ENCODE data around the gene PDGFRB. TPM values are rescaled to one million over a fixed set of nuclear protein-coding genes. Genes with fewer than 3 reads are reported as not detected.

The PDGFRB gene
- total RNA-seq, 1 donor from 2014 or later: 86.6 TPM

- H3K36me3 ChIP-seq (ENCODE audit: control insufficient read depth in 3 of 3, insufficient read depth in 3 of 3, low read length in 3 of 3): peaks cover 0 to 6% (median 3%) of the 10 kb centered on the region in 3 donors
- H3K9ac ChIP-seq (ENCODE audit: low read depth in 1 of 3, low read length in 3 of 3): peak overlapping the region in 2 of 3 donors; percentile 32 to 64
- peak overlapping the region; percentile 82 for H3K27ac ChIP-seq (ENCODE audit: low read depth, low read length)
- H3K4me3 ChIP-seq (ENCODE audit: low read length in 3 of 3): peak overlapping the region in 1 of 3 donors; percentile 41
- H3K4me1 ChIP-seq (ENCODE audit: control insufficient read depth in 3 of 3, insufficient read depth in 3 of 3, low read length in 3 of 3): peaks cover 36 to 42% (median 42%) of the 10 kb centered on the region in 3 donors
- H3K27me3 ChIP-seq (ENCODE audit: control insufficient read depth in 3 of 3, insufficient read depth in 3 of 3, low read length in 3 of 3): no peaks in the 10 kb centered on the region
- H3K9me3 ChIP-seq (ENCODE audit: control insufficient read depth in 3 of 3, low read length in 3 of 3): no peaks in the 10 kb centered on the region
Measured at GRCh38 chr5:150158170-150158949, 2.7 kb upstream of the PDGFRB start.

GRCh38 chr5:150157168-150157567 is 1.5 kb upstream of the PDGFRB start:
- peaks cover 0 to 4% (median 0%) of the 10 kb centered on the region in 3 donors for H3K27me3 ChIP-seq (ENCODE audit: control insufficient read depth in 3 of 3, insufficient read depth in 3 of 3, low read length in 3 of 3)
- peaks cover 27 to 38% (median 32%) of the 10 kb centered on the region in 3 donors for H3K4me1 ChIP-seq (ENCODE audit: control insufficient read depth in 3 of 3, insufficient read depth in 3 of 3, low read length in 3 of 3)
- H3K9ac ChIP-seq (ENCODE audit: low read depth in 1 of 3, low read length in 3 of 3): peak overlapping the region in 1 of 3 donors; percentile 64
- H3K36me3 ChIP-seq (ENCODE audit: control insufficient read depth in 3 of 3, insufficient read depth in 3 of 3, low read length in 3 of 3): peaks cover 0 to 11% (median 5%) of the 10 kb centered on the region in 3 donors
- no peak overlapping the region for H3K4me3 ChIP-seq (ENCODE audit: low read length in 3 of 3)
- peak overlapping the region; percentile 82 for H3K27ac ChIP-seq (ENCODE audit: low read depth, low read length)
- H3K9me3 ChIP-seq (ENCODE audit: control insufficient read depth in 3 of 3, low read length in 3 of 3): no peaks in the 10 kb centered on the region

- H3K9me3 ChIP-seq (ENCODE audit: control insufficient read depth in 3 of 3, low read length in 3 of 3): no peaks in the 10 kb centered on the region
- H3K4me3 ChIP-seq (ENCODE audit: low read length in 3 of 3): peak overlapping the region in 2 of 3 donors; percentile 38 to 77
- peaks cover 0 to 4% (median 0%) of the 10 kb centered on the region in 3 donors for H3K27me3 ChIP-seq (ENCODE audit: control insufficient read depth in 3 of 3, insufficient read depth in 3 of 3, low read length in 3 of 3)
- peak overlapping the region; percentile 0 to 85 (median 17) for H3K9ac ChIP-seq (ENCODE audit: low read depth in 1 of 3, low read length in 3 of 3)
- H3K27ac ChIP-seq (ENCODE audit: low read depth, low read length): peak overlapping the region; percentile 82
- peaks cover 26 to 38% (median 31%) of the 10 kb centered on the region in 3 donors for H3K4me1 ChIP-seq (ENCODE audit: control insufficient read depth in 3 of 3, insufficient read depth in 3 of 3, low read length in 3 of 3)
- peaks cover 0 to 12% (median 5%) of the 10 kb centered on the region in 3 donors for H3K36me3 ChIP-seq (ENCODE audit: control insufficient read depth in 3 of 3, insufficient read depth in 3 of 3, low read length in 3 of 3)
Measured at GRCh38 chr5:150156540-150156939, 895 bp upstream of the PDGFRB start.

- Histone ChIP-seq H3K27me3 (ENCODE audit: control insufficient read depth in 3 of 3, insufficient read depth in 3 of 3, low read length in 3 of 3) (peaks cover 0 to 4% (median 0%) of the 10 kb centered on the region in 3 donors), H3K36me3 (ENCODE audit: control insufficient read depth in 3 of 3, insufficient read depth in 3 of 3, low read length in 3 of 3) (peaks cover 0 to 12% (median 5%) of the 10 kb centered on the region in 3 donors), H3K27ac (ENCODE audit: low read depth, low read length) (peak overlapping the region; percentile 82), H3K4me1 (ENCODE audit: control insufficient read depth in 3 of 3, insufficient read depth in 3 of 3, low read length in 3 of 3) (peaks cover 21 to 34% (median 31%) of the 10 kb centered on the region in 3 donors), H3K9ac (ENCODE audit: low read depth in 1 of 3, low read length in 3 of 3) (peak overlapping the region in 2 of 3 donors; percentile 17 to 85), H3K9me3 (ENCODE audit: control insufficient read depth in 3 of 3, low read length in 3 of 3) (no peaks in the 10 kb centered on the region), H3K4me3 (ENCODE audit: low read length in 3 of 3) (peak overlapping the region; percentile 38 to 77 (median 59))
Measured at GRCh38 chr5:150156027-150156368, 353 bp upstream of the PDGFRB start.

GRCh38 chr5:150154618-150155128 is 972 bp downstream of the PDGFRB start:
- H3K27me3 ChIP-seq (ENCODE audit: control insufficient read depth in 3 of 3, insufficient read depth in 3 of 3, low read length in 3 of 3): peaks cover 0 to 4% (median 0%) of the 10 kb centered on the region in 3 donors
- H3K9ac ChIP-seq (ENCODE audit: low read depth in 1 of 3, low read length in 3 of 3): peak overlapping the region; percentile 60 to 85 (median 61)
- peak overlapping the region; percentile 59 to 77 (median 76) for H3K4me3 ChIP-seq (ENCODE audit: low read length in 3 of 3)
- H3K4me1 ChIP-seq (ENCODE audit: control insufficient read depth in 3 of 3, insufficient read depth in 3 of 3, low read length in 3 of 3): peaks cover 14 to 26% (median 26%) of the 10 kb centered on the region in 3 donors
- H3K36me3 ChIP-seq (ENCODE audit: control insufficient read depth in 3 of 3, insufficient read depth in 3 of 3, low read length in 3 of 3): peaks cover 0 to 12% (median 5%) of the 10 kb centered on the region in 3 donors
- no peaks in the 10 kb centered on the region for H3K9me3 ChIP-seq (ENCODE audit: control insufficient read depth in 3 of 3, low read length in 3 of 3)
- peak overlapping the region; percentile 82 for H3K27ac ChIP-seq (ENCODE audit: low read depth, low read length)

- Histone ChIP-seq H3K27ac (ENCODE audit: low read depth, low read length) (peak overlapping the region; percentile 82), H3K9ac (ENCODE audit: low read depth in 1 of 3, low read length in 3 of 3) (peak overlapping the region; percentile 5 to 85 (median 60)), H3K9me3 (ENCODE audit: control insufficient read depth in 3 of 3, low read length in 3 of 3) (no peaks in the 10 kb centered on the region), H3K4me3 (ENCODE audit: low read length in 3 of 3) (peak overlapping the region; percentile 59 to 77 (median 76)), H3K27me3 (ENCODE audit: control insufficient read depth in 3 of 3, insufficient read depth in 3 of 3, low read length in 3 of 3) (peaks cover 0 to 4% (median 0%) of the 10 kb centered on the region in 3 donors), H3K4me1 (ENCODE audit: control insufficient read depth in 3 of 3, insufficient read depth in 3 of 3, low read length in 3 of 3) (peaks cover 14 to 26% (median 26%) of the 10 kb centered on the region in 3 donors), H3K36me3 (ENCODE audit: control insufficient read depth in 3 of 3, insufficient read depth in 3 of 3, low read length in 3 of 3) (peaks cover 0 to 12% (median 5%) of the 10 kb centered on the region in 3 donors)
Measured at GRCh38 chr5:150153957-150154617, 1.6 kb downstream of the PDGFRB start.

- Histone ChIP-seq H3K9me3 (ENCODE audit: control insufficient read depth in 3 of 3, low read length in 3 of 3) (no peaks in the 10 kb centered on the region), H3K27ac (ENCODE audit: low read depth, low read length) (peak overlapping the region; percentile 82), H3K36me3 (ENCODE audit: control insufficient read depth in 3 of 3, insufficient read depth in 3 of 3, low read length in 3 of 3) (peaks cover 0 to 14% (median 5%) of the 10 kb centered on the region in 3 donors), H3K4me1 (ENCODE audit: control insufficient read depth in 3 of 3, insufficient read depth in 3 of 3, low read length in 3 of 3) (peaks cover 12 to 27% (median 20%) of the 10 kb centered on the region in 3 donors), H3K27me3 (ENCODE audit: control insufficient read depth in 3 of 3, insufficient read depth in 3 of 3, low read length in 3 of 3) (peaks cover 0 to 4% (median 0%) of the 10 kb centered on the region in 3 donors), H3K4me3 (ENCODE audit: low read length in 3 of 3) (peak overlapping the region; percentile 59 to 77 (median 76)), H3K9ac (ENCODE audit: low read depth in 1 of 3, low read length in 3 of 3) (peak overlapping the region; percentile 36 to 85 (median 57))
Measured at GRCh38 chr5:150153483-150153882, 2.2 kb downstream of the PDGFRB start.

GRCh38 chr5:150152636-150153462 is 2.8 kb downstream of the PDGFRB start:
- peaks cover 0 to 4% (median 0%) of the 10 kb centered on the region in 3 donors for H3K27me3 ChIP-seq (ENCODE audit: control insufficient read depth in 3 of 3, insufficient read depth in 3 of 3, low read length in 3 of 3)
- H3K27ac ChIP-seq (ENCODE audit: low read depth, low read length): peak overlapping the region; percentile 54
- H3K4me1 ChIP-seq (ENCODE audit: control insufficient read depth in 3 of 3, insufficient read depth in 3 of 3, low read length in 3 of 3): peaks cover 7 to 22% (median 17%) of the 10 kb centered on the region in 3 donors
- H3K4me3 ChIP-seq (ENCODE audit: low read length in 3 of 3): peak overlapping the region; percentile 59 to 77 (median 76)
- H3K36me3 ChIP-seq (ENCODE audit: control insufficient read depth in 3 of 3, insufficient read depth in 3 of 3, low read length in 3 of 3): peaks cover 0 to 14% (median 5%) of the 10 kb centered on the region in 3 donors
- H3K9me3 ChIP-seq (ENCODE audit: control insufficient read depth in 3 of 3, low read length in 3 of 3): no peaks in the 10 kb centered on the region
- H3K9ac ChIP-seq (ENCODE audit: low read depth in 1 of 3, low read length in 3 of 3): peak overlapping the region; percentile 36 to 85 (median 57)

- Histone ChIP-seq H3K27ac (ENCODE audit: low read depth, low read length) (peak overlapping the region; percentile 54), H3K9ac (ENCODE audit: low read depth in 1 of 3, low read length in 3 of 3) (peak overlapping the region in 1 of 3 donors; percentile 57), H3K4me1 (ENCODE audit: control insufficient read depth in 3 of 3, insufficient read depth in 3 of 3, low read length in 3 of 3) (peaks cover 8 to 11% (median 9%) of the 10 kb centered on the region in 3 donors), H3K27me3 (ENCODE audit: control insufficient read depth in 3 of 3, insufficient read depth in 3 of 3, low read length in 3 of 3) (peaks cover 0 to 4% (median 0%) of the 10 kb centered on the region in 3 donors), H3K9me3 (ENCODE audit: control insufficient read depth in 3 of 3, low read length in 3 of 3) (no peaks in the 10 kb centered on the region), H3K4me3 (ENCODE audit: low read length in 3 of 3) (peak overlapping the region in 2 of 3 donors; percentile 29 to 30), H3K36me3 (ENCODE audit: control insufficient read depth in 3 of 3, insufficient read depth in 3 of 3, low read length in 3 of 3) (peaks cover 0 to 12% (median 5%) of the 10 kb centered on the region in 3 donors)
Measured at GRCh38 chr5:150149618-150150017, 6.0 kb downstream of the PDGFRB start.
